Stimulated activated CD8-positive, alpha-beta memory T cell treated with anti-CD3 and anti-CD28 coated beads, Interleukin-7, amount 100 ng/mL, for 4 hours (primary cell): Measurements from ENCODE around the gene C10orf71.

Experiments used
- DNase-seq, 2 donors: peaks; one replicate each; pipeline ENCODE4 v3.0.0-alpha.2; 2020; ENCODE audit warnings: low read depth in 2 of 2

C10orf71 gene

DNA sequence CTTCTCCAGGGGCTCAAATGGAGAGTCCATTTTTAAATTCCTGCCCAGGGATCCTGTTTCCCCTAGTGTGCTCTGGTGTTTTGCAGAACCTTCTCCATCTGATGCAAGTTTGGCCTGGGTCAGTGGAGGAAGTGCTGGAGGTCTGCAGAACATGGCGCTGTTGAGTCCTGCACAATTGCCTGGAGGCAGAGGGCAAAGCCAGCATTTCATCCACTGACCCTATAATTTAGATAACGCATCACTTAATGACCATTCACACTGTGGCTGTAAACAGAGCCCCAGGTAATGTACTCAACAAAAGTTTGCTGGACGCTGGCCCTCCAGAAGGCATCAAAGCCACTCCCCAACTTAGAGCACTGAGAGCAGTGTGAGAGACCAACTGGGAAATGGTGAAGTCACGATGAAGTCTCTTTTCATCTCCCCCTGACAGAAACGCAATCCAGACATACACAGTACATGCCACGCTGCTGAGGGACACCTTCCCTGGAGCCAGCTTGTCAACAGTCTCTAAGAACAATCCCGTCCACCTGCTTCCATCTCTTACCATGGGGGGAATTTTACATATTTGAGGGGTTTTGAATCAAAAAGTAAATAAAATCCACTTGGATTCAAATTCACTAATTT is 13.4 kb downstream of the C10orf71 start:
- no peak for DNase-seq

DNA sequence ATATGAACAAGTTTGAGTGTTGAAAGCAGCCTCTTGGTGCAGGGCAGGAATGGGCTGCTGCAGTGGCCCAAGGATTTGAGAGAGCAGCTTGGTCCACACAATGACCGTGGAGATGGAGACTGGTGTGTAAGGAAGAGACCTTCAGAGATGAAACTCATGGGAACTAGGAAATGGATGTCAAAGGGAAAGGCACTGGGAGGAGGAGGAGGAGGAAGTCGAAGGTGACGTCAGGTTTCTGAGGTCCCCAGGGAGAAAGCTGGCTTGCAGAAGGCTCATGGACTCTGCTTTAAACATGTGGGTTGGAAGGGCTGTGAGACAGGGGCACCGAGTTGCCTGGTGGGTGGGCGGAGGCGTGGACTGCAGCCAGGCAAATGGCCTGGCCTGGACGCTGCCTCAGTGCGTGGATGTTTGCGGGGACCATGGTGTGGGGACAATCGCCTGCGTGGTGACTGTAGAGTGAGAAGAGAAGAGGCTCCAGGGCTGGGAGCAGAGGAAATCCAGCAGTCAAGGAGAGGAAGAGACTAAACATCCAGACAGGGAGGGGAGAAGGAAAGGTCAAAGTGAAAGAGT is 14.6 kb downstream of the C10orf71 start:
- no peak for DNase-seq

DNA sequence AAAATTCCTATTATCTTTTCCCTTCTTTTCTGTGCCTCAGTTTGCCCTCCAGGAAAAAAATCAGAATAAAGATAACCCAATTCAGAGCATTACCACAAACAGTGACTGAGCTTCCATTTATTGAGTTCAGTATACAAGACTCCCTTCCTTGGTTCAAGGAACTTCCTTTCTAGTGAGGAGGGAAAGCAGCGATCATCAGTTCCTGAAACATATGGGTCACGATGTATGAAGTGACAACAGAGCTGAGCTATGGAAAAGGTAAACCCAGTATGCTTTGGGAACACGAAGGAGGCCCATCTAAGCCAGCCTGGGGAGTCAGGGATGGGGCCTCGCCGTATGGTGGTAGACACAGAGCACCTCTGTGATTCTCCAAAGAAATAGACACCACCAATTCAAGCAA is 15.8 kb downstream of the C10orf71 start:
- no peak for DNase-seq

DNA sequence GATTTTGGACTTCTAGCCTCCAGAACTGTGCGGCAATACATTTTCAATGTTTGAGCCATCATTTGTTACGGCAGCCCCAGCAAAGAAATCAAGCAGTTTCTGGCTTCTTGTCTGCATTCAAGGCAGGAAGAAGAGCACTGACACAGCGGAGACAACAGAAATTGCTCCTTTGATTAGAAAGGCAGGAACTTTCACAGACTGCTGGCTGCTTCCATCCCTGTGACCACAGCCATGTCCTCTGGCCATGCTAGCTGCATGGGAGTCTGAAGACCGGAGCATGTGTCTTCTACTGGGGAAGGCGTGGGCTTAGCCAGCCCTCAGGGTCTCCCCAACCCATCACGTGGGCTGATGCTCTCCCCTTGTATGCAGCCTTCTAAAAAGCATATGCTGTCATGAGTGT is 19.1 kb downstream of the C10orf71 start:
- DNase-seq = no peak

DNA sequence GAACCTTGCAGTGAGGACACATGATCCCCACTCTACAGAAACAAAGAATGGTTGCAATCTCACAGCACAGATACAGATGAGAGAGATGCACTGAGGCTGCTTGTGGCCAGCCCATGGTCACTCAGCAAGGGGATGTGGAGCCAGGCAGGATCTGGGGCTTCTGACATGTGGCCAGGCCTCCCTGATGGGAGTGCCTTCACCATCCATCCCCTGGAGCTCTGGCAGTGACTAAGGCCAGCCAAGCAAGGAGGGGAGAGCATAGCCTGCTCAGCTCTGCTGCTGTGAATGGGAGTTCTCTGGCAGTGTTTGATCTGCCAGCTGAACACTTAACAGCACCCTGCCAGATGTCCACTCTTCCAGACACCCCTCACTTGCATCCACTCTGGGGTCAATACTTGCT is 19.8 kb downstream of the C10orf71 start:
- no peak for DNase-seq

DNA sequence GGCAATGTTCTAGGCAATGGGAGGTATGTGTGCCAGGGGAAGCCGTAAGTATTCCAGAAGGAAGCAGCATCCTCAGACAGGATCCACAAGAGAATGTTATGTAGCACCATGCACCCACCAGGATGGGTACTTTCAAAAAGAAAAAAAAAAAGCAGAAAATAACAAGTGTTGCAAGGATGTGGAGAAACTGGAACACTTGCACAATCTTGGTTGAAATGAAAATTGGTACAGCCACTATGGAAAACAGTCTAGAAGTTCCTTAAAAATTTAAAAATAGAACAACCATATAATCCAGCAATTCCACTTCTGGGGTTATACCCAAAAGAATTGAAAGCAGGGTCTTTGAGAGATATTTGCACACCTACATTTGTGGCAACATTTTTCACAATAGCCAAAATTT is 20.2 kb downstream of the C10orf71 start:
- DNase-seq = no peak

DNA sequence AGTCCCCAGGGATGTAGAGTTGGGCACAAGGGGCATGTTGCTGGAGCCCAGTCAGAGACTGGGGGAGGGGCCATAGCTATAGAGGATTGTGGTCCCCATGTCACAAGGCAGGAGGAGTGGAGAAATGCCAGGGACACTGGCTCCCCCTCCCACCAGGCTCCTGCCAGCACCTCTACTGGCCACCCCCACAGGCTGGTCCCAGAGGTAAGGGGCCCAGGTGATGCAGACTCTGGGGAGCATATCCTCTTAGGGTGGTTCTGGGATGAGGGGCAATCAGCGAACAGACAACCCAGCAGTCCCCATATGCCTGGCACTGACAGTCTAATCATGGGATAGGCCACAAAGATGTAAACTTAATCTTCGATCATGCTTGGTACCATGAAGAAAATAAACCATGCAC is 21.2 kb downstream of the C10orf71 start:
- DNase-seq = no peak

DNA sequence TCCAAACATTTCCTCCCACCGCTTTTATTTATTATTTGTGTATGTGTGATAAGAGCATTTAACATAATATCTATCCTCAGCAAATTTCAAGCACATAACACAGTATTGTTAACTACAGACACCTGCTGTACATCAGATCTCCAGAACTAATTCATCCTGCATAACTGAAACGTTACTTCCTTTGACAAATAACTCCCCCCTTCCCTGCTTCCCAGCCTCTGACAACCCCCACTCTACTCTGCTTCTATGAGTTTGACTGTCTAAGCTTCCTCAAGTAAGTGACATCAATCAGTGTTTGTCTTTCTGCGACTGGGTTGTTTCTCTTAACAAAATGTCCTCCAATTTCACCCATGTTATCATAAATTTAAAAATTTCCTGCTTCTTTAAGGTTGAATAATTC is 22.1 kb downstream of the C10orf71 start:
- DNase-seq = no peak

DNA sequence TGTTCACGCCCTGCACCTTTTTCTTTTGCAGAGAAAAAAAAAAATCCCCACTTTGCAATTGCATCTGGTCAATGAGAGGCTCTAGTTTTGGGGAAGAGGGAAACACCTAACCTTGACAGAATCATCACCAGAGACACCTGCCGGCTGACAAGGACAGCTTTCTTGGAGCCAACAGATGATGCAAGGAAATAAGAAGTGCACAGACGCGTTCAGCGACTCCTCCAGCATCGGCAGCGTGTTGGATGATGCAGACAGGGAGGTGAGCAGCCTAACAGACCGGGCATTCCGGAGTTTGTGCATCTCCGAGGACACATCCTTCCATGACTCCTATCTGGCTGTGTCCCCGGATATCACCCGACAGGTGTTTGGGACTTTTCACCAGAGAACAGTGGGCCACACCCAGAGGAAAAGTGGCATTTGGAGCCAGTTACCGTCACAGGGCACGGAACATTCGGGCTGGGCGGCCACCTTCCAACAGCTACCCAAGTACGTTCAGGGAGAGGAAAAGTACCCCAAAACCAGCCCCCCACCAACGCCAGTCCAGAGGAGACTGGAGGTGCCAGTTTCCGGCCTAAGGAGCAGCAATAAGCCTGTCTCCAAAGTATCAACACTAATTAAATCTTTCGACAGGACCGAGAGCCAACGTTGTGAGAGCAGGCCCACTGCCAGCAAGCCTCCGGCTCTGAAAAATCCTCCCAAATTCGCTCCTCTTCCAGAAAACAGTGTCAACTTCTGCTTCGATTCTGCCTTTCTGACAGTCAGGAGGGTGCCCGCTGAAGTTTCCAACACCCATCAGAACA is 23.6 kb downstream of the C10orf71 start:
- no peak for DNase-seq

DNA sequence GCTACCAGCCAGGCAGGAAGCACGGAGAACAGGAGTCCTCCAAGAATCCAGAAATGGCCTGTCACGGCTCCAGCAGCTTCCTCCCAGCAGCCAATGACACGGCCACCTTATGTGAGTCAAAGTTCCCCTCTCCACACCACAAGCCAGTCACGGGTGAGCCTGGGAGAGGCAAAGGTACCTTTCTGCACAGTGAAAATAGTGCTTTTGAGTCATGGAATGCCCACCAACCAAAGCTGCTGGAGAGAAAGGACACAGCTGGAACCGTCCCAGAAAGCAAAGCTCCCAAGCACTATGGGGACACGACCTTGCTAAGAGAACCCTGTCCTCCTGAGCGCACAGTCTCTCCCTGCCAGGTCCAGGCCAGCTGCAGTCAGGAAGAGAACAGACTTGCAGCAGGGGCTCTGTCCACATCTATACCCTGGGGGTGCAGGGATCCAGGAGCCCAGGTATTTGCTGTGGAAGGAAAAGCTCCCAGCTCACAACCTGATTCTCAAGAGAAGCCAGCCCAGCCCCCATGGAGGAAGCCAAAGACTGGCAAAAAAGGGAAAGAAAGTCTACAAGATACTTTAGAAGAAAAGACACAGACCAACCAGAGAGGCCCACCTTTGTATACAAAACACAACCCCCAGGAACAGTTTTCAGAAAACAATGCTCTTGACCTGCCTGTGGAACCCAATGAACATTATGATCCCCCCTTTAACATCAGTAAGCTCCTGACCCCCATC is 24.4 kb downstream of the C10orf71 start:
- DNase-seq = no peak

DNA sequence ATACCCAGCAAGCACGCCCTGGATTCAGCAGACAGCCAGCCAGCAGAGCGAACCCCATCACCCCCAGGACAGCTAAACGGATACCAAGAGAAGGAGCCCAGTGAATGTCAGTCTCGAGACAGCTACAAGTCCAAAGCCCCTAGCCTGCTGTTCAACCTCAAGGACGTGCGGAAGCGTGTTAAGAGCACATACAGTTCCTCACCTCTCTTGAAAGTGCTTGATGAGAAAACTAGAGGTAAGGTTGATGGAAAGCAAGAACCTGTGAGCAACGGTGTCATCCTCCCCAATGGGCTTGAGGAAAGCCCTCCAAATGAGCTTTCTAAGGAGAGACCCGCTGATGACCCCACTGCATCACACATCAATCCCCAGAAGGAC is 24.9 kb downstream of the C10orf71 start:
- DNase-seq = no peak

DNA sequence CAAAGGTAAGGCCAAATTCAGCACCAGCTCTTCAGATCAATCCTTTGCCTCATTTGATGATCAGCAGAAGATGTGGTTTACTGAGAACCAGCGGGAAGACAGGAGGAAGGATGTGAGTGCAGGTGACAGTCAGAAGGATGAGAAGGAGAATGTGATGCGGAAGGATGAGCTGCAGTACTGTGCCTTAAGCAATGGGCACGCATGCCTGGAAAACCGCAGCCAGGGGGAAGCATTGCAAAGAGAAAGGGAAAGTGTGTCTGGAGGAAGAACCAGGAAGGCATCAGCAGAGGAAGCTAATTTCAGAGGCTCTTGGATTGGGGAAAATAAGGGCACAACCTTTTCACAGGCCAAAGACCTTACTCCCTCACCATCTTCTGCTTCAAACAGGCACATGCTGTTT is 25.7 kb downstream of the C10orf71 start:
- DNase-seq = no peak

DNA sequence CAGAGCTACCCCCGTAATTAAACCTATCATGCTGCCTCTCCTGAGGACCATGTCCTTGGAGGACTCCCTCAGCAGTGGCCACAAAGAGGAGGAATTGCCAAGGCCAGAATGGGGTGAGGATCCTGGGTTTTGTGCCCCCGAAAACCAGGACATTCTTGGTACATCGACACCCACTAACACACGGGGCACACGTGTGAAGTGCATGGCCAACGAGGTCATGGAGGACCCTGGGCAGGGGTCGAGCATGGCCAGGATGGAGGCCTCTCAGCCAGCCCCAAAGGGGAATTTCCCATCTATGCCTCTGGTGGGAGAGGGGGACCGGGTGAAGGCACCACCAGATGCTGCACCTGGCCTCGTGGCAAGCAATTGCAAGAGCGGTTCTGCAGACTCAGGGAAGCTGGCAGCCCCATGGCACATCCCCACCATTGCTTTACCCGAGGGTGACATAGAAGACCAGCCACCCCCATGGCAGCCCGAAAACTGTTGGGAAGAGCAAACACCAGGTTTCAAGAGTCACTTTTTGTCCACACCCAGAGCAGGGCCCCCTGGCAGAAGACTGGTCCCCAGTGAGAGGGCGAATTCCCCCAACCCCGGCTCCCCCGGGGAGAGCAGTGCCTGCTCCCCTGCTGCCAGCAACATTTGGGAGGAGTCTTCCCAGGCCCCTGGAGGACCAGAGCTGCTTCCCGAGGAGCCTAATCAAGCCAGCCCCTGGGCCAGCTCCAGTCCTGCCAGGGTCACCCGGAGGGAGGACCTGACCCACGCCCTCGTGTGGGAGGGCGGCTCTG is 26.4 kb downstream of the C10orf71 start:
- no peak for DNase-seq

DNA sequence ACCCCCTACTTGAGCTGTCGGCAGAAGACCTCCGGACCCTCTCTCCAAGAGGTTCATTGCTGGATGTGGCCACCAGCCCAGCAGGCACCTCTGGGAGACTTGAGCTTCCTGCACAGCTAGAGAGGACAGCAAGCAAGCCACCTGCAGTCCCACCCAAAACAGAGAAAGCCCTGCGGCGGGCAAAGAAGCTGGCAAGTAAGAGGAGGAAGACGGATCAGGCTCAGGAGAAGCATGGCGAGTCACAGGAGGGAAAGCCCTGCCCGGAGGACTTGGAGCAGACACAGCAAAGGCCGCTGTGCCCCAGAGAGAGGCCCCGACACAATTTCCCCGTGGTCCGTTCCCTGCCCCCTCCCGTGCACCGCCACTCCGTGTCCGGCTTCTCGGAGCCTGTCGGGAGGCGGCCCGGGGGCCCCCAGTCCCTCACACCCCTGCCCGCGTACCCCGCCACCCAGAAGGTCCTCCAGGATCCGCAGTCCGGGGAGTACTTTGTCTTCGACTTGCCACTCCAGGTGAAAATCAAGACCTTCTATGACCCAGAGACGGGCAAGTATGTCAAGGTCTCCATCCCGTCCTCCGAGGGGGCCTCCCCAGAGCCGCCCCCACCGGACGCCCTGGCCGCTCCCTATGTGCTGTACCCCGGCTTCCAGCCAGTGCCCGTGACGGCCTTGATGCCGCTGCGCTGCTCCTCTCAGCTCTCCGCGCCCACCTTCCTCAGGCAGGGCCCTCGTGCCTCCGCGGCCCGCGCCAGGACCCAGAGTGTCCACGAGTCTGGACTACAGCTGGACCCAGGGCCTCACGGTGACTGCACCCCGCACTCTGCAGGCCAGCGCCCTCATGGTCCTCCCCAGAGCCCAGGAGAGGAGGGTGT is 27.2 kb downstream of the C10orf71 start:
- no peak for DNase-seq

DNA sequence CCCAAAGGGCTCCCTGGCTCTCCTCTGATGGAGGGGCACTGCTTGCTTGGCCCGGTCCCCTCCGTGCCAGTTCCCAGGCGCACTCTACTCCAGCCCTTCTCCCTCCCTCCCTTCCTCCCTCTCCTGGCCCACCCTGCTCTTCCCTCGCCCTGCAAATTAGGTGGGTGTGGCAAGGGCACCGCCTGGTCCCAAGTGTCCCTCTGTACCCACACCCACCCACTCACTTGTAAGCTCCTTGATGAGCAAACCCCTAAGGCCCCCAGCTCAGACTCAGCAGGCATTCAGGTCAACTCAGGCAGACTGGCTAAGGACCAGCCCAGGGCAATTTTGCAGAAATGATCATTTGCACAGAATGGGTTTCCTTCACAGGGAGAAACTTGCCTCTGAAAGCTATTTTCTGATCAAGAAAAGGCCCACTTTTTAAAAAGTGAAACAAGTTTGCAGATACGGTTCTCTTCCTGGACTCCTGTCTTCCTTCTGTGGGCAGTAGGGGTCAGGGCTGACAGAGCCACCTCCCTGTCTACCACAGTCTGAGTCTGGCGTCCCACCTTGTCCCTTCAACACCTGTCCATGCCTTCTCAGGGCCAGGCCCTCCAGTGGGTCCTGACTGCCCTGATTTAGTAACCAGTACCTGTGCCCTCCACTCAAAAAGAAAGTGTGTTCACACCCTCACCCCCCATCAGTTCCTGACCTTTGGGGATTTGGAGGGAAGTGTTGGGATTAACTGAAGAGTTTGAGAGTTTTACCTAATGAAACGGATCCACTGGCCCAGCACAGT is 28.3 kb downstream of the C10orf71 start:
- DNase-seq = no peak

DNA sequence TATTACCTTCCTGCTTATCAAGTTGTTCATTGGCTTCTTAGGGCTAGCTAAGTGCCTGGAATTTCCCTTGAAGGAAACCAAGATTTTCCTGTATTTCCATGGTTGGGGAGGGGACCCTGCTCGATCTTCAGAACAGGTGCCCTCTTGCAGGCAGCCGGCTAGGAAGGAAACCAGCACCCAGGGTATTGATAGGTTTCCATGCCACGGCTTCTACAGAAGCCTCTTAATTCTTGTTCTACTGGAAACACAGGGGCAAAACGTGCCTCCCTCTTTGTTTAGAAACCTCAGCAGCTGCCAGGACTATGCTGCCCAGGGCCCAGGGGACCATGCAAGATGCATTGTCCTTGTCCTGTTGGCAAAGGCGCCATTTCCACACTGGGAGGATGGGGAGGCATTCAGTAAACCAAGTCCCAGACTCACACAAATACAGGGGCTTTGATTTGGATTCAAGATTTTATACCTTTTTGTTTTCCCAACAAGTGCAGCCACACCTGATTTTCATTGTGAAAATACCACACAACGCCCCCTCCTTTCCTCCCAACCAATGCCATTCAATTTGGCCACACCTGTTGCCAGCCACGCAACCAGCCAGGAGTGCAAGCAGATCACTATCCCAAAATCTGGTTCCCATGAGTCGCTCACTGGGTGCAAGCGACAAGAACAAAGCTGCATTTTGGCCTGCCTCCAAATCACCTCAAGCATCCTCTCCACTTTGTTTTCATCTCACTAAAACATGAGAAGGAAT is 29.6 kb downstream of the C10orf71 start:
- DNase-seq = no peak

DNA sequence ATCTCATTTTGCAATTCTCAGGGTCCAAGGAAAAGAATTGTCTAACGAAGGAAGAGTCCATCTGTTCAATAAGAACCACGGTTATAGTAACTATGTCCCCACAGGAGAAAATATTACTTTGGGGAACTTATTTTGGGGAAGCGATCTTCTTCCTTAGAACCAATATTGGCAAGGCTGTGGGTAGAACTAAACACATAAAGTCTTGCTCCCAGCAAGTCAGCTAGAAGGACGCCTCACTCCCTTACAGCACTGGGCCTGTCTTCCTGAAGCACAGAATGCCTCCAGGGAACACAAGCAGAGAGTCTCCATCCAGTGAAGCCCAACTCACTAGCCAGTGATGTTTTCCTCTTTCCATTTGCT is 30.2 kb downstream of the C10orf71 start:
- DNase-seq = no peak

DNA sequence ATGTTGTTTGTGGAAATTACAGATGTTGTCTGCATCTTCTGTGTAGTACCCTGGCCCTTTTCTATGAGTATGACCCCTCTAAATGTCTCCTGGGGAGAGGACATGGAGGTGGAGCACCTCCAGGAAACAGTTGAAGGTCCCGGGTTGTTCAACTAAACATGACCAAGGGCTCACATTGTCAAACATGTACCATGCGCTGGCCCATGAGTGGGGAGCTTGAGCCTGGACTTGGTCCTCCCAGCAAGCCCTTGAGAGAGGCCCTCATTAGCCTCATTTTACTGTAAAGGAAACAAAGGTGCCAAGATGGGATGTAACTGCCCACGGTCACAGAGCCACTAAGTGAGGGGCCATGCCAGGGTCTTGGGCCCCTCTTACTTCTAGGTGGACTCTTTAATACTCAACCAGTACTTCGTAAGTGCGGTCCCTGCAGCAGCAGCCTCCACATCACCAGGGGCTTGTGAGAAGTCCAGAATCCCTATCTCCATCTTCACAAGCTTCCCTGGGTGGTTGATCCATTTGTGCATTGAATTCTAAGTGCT is 31.2 kb downstream of the C10orf71 start:
- DNase-seq = no peak

DNA sequence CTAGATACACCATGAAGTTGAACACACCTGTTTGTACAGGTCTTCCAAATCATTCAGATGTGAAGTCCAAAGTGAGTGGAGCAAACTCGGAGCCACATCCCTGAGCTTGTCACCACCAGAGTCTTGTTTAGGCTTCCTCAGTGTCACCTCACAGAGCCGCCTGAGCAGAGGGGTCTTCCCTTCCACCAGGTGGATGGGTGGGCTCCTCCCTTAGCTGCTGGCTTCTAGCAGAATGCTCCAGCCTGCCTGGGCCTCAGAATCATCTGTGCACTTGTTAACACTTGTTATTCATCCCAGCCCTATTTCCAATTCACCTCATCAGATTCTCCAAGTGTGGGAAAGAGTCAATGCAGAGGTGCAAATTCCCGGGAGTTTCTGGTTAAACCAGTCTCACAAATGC is 32.5 kb downstream of the C10orf71 start:
- DNase-seq = no peak
